Heart left ventricle (tissue), 16 donors: ENCODE data around the gene ATXN1. TPM values are rescaled to one million over a fixed set of nuclear protein-coding genes. Genes with fewer than 3 reads are reported as not detected.

Experiments
- ATAC-seq, 4 donors: fragments of 200-7000 bp; cut with Tn5 transposase; one replicate each; pipeline ENCODE4 v1.9.1; 2020 to 2022; ENCODE audit warnings: moderate library complexity in 4 of 4, mild to moderate bottlenecking in 3 of 4, moderate number of reproducible peaks in 1 of 4
- DNase-seq, 5 donors: peaks; one replicate each; pipeline ENCODE4 v3.0.0-alpha.2; 2020
- H3K27ac ChIP-seq, 12 donors: fragments of 200-600 bp; sonication (generic) in 4 of 12; one replicate each; pipeline versions ENCODE4 v1.5.0 to v1.8.0; 2016 to 2022; ENCODE audit warnings: mild to moderate bottlenecking in 2 of 12
- H3K27me3 ChIP-seq, 9 donors: fragments of 200-600 bp; sonication (generic) in 2 of 9; one replicate each; pipeline versions ENCODE4 v1.5.1 to v1.8.0; 2016 to 2022; ENCODE audit warnings: mild to moderate bottlenecking in 3 of 9
- H3K36me3 ChIP-seq, 9 donors: fragments of 200-600 bp; sonication (generic) in 2 of 9; one replicate each; pipeline versions ENCODE4 v1.5.0 to v1.8.0; 2018 to 2022; ENCODE audit warnings: mild to moderate bottlenecking in 2 of 9
- H3K4me1 ChIP-seq, 12 donors: fragments of 200-600 bp; sonication (generic) in 4 of 12; one replicate each; pipeline versions ENCODE4 v1.5.0 to v1.8.0; 2016 to 2022; ENCODE audit warnings: mild to moderate bottlenecking in 3 of 12
- H3K4me3 ChIP-seq, 12 donors: fragments of 200-600 bp; sonication (generic) in 4 of 12; one replicate each; pipeline versions ENCODE4 v1.5.0 to v1.8.0; 2017 to 2022; ENCODE audit warnings: mild to moderate bottlenecking in 9 of 12, moderate library complexity in 4 of 12
- H3K9me3 ChIP-seq, 12 donors: fragments of 200-600 bp; sonication (generic) in 4 of 12; one replicate each; pipeline versions ENCODE4 v1.5.0 to v1.8.0; 2016 to 2022; ENCODE audit warnings: mild to moderate bottlenecking in 1 of 12
- CTCF ChIP-seq, 12 donors: fragments of 200-600 bp; sonication (generic) in 4 of 12; IDR thresholded peaks; one replicate each; pipeline versions ENCODE4 v1.5.0 to v1.8.0; 2018 to 2022; ENCODE audit warnings: antibody characterized with exemption in 12 of 12, mild to moderate bottlenecking in 5 of 12
- POLR2A ChIP-seq, 2 donors: fragments of 450-650 bp; IDR thresholded peaks; one replicate each; pipeline ENCODE4 v1.6.1; 2017; ENCODE audit warnings: antibody characterized with exemption in 2 of 2, mild to moderate bottlenecking in 2 of 2, moderate library complexity in 2 of 2
- WGBS, 4 donors: extraction: QIAGEN DNeasy Blood & Tissue Kit in 2 of 4; methylation state at CpG; one replicate each; pipeline versions ENCODE4 v1.1.5 to v1.1.7; 2013 to 2018; 5-methylcytosine and 5-hydroxymethylcytosine counted together
- intact Hi-C, 10 donors: fragments of 100-400 bp; cut with DNase I; formaldehyde crosslinking; loops; one replicate each; pipeline versions ENCODE4 v1.11.1 to v1.14.2; 2022
- polyA plus RNA-seq, 2 donors: library from polyadenylated mRNA; stranded (reverse); fragments of 200-250 nt; gene quantifications; one replicate each; pipeline ENCODE4 v1.2.3, GENCODE V29; 2013
- total RNA-seq, 9 donors: library from RNA; depleted of rRNA in 2 of 9; stranded (reverse); fragments of >200 nt in 2 of 9; fragmentation: NEBNext Ultra II Directional in 3 of 9; extraction: Animal tissue kit (Norgen Biotek cat#: 25700) in 3 of 9; gene quantifications; one replicate each; pipeline versions ENCODE4 v1.1.0 to v1.2.4, GENCODE V29; 2016 to 2023
- donor health status: ischemic (EF 13 %, LVEDD 7.1; RV severe dilation, severe dysfunction).
- donor health status: healthy with polysubstance abuse.
- donor health status: DM: no; HTN: yes; CAD: no.
- donor health status: DM: no; HTN: no; CAD: no.
- donor health status: ischemic (EF 25% LVEDD 6.9; RV normal size, moderate dysfunction).
- donor health status: ischemic (EF 25% LVEDD 5.7; RV mildly dilated, moderate dysfunction).
- donor health status: healthy.
- donor health status: DM: yes; HTN: yes; CAD: no.
- donor health status: ischemic (EF 35%, LVEDD 5.7; RV mildly dilated, moderate dysfunction).
- donor health status: nonischemic (EF 11% LVEDD 7.7; RV severe dilation, severe dysfunction).
- donor health status: DM: yes; HTN: yes; CAD: no.
- donor health status: PGD.
- donor health status: ischemic (EF 29% LVEDD 5.4; RV normal size, mild dysfunction).
- donor health status: nonischemic (EF 23%, LVEDD 6.1; RV moderate dilation, normal function).

The ATXN1 gene
- total and polyA plus RNA-seq, 11 donors: 8.7 to 51.8 (median 36.0) TPM

GRCh38 chr6:16691324-16691723 lies 69.9 kb downstream of the ATXN1 start:
- H3K4me1 ChIP-seq: peaks cover 0 to 80% (median 8%) of the 10 kb centered on the region in 12 donors
- TF ChIP-seq POLR2A (IDR thresholded peaks at IDR 0.05) (no peak), CTCF (IDR thresholded peaks at IDR 0.05) (no peak)
- H3K9me3 ChIP-seq: no peaks in the 10 kb centered on the region
- H3K4me3 ChIP-seq: no peak overlapping the region
- H3K27me3 ChIP-seq: no peaks in the 10 kb centered on the region
- intact Hi-C loops: no loop called here
- no peaks in the 10 kb centered on the region for H3K36me3 ChIP-seq
- ATAC-seq: no peak
- peak overlapping the region in 1 of 12 donors; percentile 65 for H3K27ac ChIP-seq
- no peak for DNase-seq

- H3K36me3 ChIP-seq: no peaks in the 10 kb centered on the region
- ATAC-seq (no peak), DNase-seq (no peak)
- H3K27ac ChIP-seq: peak overlapping the region in 1 of 12 donors; percentile 65
- H3K4me3 ChIP-seq: no peak overlapping the region
- TF ChIP-seq POLR2A (IDR thresholded peaks at IDR 0.05) (no peak), CTCF (IDR thresholded peaks at IDR 0.05) (no peak)
- no peaks in the 10 kb centered on the region for H3K27me3 ChIP-seq
- H3K9me3 ChIP-seq: no peaks in the 10 kb centered on the region
- WGBS, 4 donors: 87 to 95% (median 91%) methylated on average over 7 of the region's 7 CpGs
- peaks cover 0 to 77% (median 8%) of the 10 kb centered on the region in 12 donors for H3K4me1 ChIP-seq
- intact Hi-C loops: no loop called here
Measured at GRCh38 chr6:16690608-16691142, 70.6 kb downstream of the ATXN1 start.

- peak overlapping the region in 1 of 12 donors; percentile 65 for H3K27ac ChIP-seq
- peaks cover 0 to 77% (median 7%) of the 10 kb centered on the region in 12 donors for H3K4me1 ChIP-seq
- ATAC-seq: no peak
Measured at GRCh38 chr6:16689788-16690607, 71.3 kb downstream of the ATXN1 start.

More at GRCh38 chr6:16689788-16690607, 71.3 kb downstream of the ATXN1 start:
- intact Hi-C loops: no loop called here
- no peaks in the 10 kb centered on the region for H3K9me3 ChIP-seq
- no peaks in the 10 kb centered on the region for H3K27me3 ChIP-seq
- no peak overlapping the region for H3K4me3 ChIP-seq
- TF ChIP-seq CTCF (IDR thresholded peaks at IDR 0.05): no peak
- no peak for TF ChIP-seq POLR2A (IDR thresholded peaks at IDR 0.05)
- 86 to 92% (median 90%) methylated on average over 3 of the region's 3 CpGs for WGBS, 4 donors
- H3K36me3 ChIP-seq: no peaks in the 10 kb centered on the region
- no peak for DNase-seq
